Neural progenitor cell (in vitro differentiated cells): ENCODE data around the gene TNFRSF25. TPM values are rescaled to one million over a fixed set of nuclear protein-coding genes. Genes with fewer than 3 reads are reported as not detected.
"Not testable (repeated sequence)": the region's sequence is repeated elsewhere in the genome, so short reads cannot be mapped to it uniquely, and the experiment has no call there.

ENCODE experiments used
- DNase-seq: peaks from one replicate; pipeline ENCODE4 v3.0.0-alpha.2; 2016; ENCODE audit warnings: low spot score
- H2AFZ ChIP-seq: fragments of 200-600 bp; sonication (generic); replicated peaks from 2 replicates; pipeline ENCODE4 v1.6.1; 2016; ENCODE audit warnings: antibody characterized with exemption
- H3F3A ChIP-seq: fragments of 200-600 bp; sonication (generic); 2 replicates; pipeline ENCODE4 v1.6.1; 2016; ENCODE audit warnings: antibody characterized with exemption, low read depth
- H3K27ac ChIP-seq: fragments of 200-600 bp; sonication (generic); 2 replicates; pipeline ENCODE4 v1.5.1; 2016; ENCODE audit warnings: mild to moderate bottlenecking
- H3K27me3 ChIP-seq: fragments of 200-600 bp; sonication (generic); 2 replicates; pipeline ENCODE4 v1.6.1; 2016; ENCODE audit warnings: mild to moderate bottlenecking, moderate library complexity
- H3K36me3 ChIP-seq: fragments of 200-600 bp; sonication (generic); 2 replicates; pipeline ENCODE4 v1.5.1; 2016
- H3K4me1 ChIP-seq: fragments of 200-600 bp; sonication (generic); 2 replicates; pipeline ENCODE4 v1.6.1; 2016; ENCODE audit warnings: mixed run types
- H3K4me2 ChIP-seq: fragments of 200-600 bp; sonication (generic); 2 replicates; pipeline ENCODE4 v1.6.1; 2016
- H3K4me3 ChIP-seq: fragments of 200-600 bp; sonication (generic); 2 replicates; pipeline ENCODE4 v1.5.1; 2016
- H3K79me2 ChIP-seq: fragments of 200-600 bp; sonication (generic); 2 replicates; pipeline ENCODE4 v1.6.1; 2016; ENCODE audit warnings: low read depth
- H3K9ac ChIP-seq: fragments of 200-600 bp; sonication (generic); 2 replicates; pipeline ENCODE4 v1.6.1; 2016
- H3K9me3 ChIP-seq: fragments of 200-600 bp; sonication (generic); 2 replicates; pipeline ENCODE4 v1.5.1; 2016; ENCODE audit warnings: low read depth
- H4K20me1 ChIP-seq: fragments of 200-600 bp; sonication (generic); 2 replicates; pipeline ENCODE4 v1.6.1; 2016; ENCODE audit warnings: low read depth
- H3K27ac Mint-ChIP-seq: 3 replicates; pipeline ENCODE4 v1.8.0; 2021; ENCODE audit warnings: mixed read lengths
- H3K27me3 Mint-ChIP-seq: 2 replicates; pipeline ENCODE4 v1.8.0; 2022; ENCODE audit warnings: low read depth, mild to moderate bottlenecking, inconsistent platforms, moderate library complexity, mixed read lengths; ENCODE audit not compliant: insufficient read depth
- H3K36me3 Mint-ChIP-seq: 3 replicates; pipeline ENCODE4 v1.8.0; 2021; ENCODE audit warnings: mixed read lengths
- H3K4me1 Mint-ChIP-seq: 3 replicates; pipeline ENCODE4 v1.8.0; 2021; ENCODE audit warnings: mixed read lengths
- H3K4me3 Mint-ChIP-seq: 3 replicates; pipeline ENCODE4 v1.8.0; 2021; ENCODE audit warnings: mild to moderate bottlenecking, moderate library complexity, mixed read lengths
- H3K9me3 Mint-ChIP-seq: 3 replicates; pipeline ENCODE4 v1.8.0; 2020; ENCODE audit warnings: mixed read lengths
- EZH2 ChIP-seq: fragments of 200-600 bp; sonication (generic); IDR thresholded peaks from 2 replicates; pipeline ENCODE4 v1.6.1; 2017; ENCODE audit warnings: antibody characterized with exemption, mild to moderate bottlenecking, moderate library complexity
- EZH2phosphoT487 ChIP-seq: fragments of 200-600 bp; sonication (generic); IDR thresholded peaks from 2 replicates; pipeline ENCODE4 v1.6.1; 2017; ENCODE audit warnings: antibody characterized with exemption
- total RNA-seq: library from RNA; depleted of rRNA; stranded (reverse); fragments of >200 nt; gene quantifications from 2 replicates; pipeline ENCODE4 v1.2.3, GENCODE V29; 2015; ENCODE audit warnings: low replicate concordance
- TF ChIP-seq, protein P1 (sequence below): fragments of 200-600 bp; sonication (generic); IDR thresholded peaks from 2 replicates; pipeline ENCODE4 v1.5.1; 2017; ENCODE audit warnings: antibody characterized with exemption, mild to moderate bottlenecking

The TNFRSF25 gene
- total RNA-seq, 1 donor from 2014 or later = 15.6 TPM

- Mint-ChIP-seq H3K4me3 (peak overlapping the region; percentile 72), H3K4me1 (peaks cover 38% of the 10 kb centered on the region), H3K27me3 (peaks cover 16% of the 10 kb centered on the region), H3K36me3 (no peaks in the 10 kb centered on the region), H3K27ac (peak overlapping the region; percentile 60), H3K9me3 (no peaks in the 10 kb centered on the region)
- no peak overlapping the region for H3K27ac ChIP-seq
- TF ChIP-seq EZH2phosphoT487 = no peak
- no peak for TF ChIP-seq EZH2
- TF ChIP-seq, protein P1, sequence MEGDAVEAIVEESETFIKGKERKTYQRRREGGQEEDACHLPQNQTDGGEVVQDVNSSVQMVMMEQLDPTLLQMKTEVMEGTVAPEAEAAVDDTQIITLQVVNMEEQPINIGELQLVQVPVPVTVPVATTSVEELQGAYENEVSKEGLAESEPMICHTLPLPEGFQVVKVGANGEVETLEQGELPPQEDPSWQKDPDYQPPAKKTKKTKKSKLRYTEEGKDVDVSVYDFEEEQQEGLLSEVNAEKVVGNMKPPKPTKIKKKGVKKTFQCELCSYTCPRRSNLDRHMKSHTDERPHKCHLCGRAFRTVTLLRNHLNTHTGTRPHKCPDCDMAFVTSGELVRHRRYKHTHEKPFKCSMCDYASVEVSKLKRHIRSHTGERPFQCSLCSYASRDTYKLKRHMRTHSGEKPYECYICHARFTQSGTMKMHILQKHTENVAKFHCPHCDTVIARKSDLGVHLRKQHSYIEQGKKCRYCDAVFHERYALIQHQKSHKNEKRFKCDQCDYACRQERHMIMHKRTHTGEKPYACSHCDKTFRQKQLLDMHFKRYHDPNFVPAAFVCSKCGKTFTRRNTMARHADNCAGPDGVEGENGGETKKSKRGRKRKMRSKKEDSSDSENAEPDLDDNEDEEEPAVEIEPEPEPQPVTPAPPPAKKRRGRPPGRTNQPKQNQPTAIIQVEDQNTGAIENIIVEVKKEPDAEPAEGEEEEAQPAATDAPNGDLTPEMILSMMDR = peak; percentile 87
- H3K9me3 ChIP-seq = no peaks in the 10 kb centered on the region
- no peak overlapping the region for H3K4me2 ChIP-seq
- H3K4me1 ChIP-seq = peaks cover 5% of the 10 kb centered on the region
- DNase-seq = peak; percentile 87
- H2AFZ ChIP-seq = no peak overlapping the region
- no peaks in the 10 kb centered on the region for H3K36me3 ChIP-seq
- peaks cover 34% of the 10 kb centered on the region for H3K27me3 ChIP-seq
- H4K20me1 ChIP-seq = peaks cover 5% of the 10 kb centered on the region
- no peaks in the 10 kb centered on the region for H3K79me2 ChIP-seq
- H3K9ac ChIP-seq = no peak overlapping the region
- peaks cover 28% of the 10 kb centered on the region for H3F3A ChIP-seq
- H3K4me3 ChIP-seq = no peak overlapping the region
These were observed 27.9 kb downstream of the TNFRSF25 start for GRCh38 chr1:6438047-6438525.

GRCh38 chr1:6437012-6437700 lies 28.8 kb downstream of the TNFRSF25 start:
- Histone ChIP-seq H3F3A (peaks cover 25% of the 10 kb centered on the region), H3K27me3 (peaks cover 33% of the 10 kb centered on the region)
- H3K9me3 ChIP-seq, H2AFZ ChIP-seq, H3K79me2 ChIP-seq, H3K36me3 ChIP-seq, H3K4me1 ChIP-seq, DNase-seq, H4K20me1 ChIP-seq, H3K4me3 Mint-ChIP-seq, H3K27ac Mint-ChIP-seq, H3K4me3 ChIP-seq, H3K27ac ChIP-seq, H3K9me3 Mint-ChIP-seq, H3K9ac ChIP-seq, H3K36me3 Mint-ChIP-seq, H3K4me2 ChIP-seq: not testable (repeated sequence)
- Mint-ChIP-seq H3K4me1 (peaks cover 37% of the 10 kb centered on the region), H3K27me3 (peaks cover 17% of the 10 kb centered on the region)

DNA sequence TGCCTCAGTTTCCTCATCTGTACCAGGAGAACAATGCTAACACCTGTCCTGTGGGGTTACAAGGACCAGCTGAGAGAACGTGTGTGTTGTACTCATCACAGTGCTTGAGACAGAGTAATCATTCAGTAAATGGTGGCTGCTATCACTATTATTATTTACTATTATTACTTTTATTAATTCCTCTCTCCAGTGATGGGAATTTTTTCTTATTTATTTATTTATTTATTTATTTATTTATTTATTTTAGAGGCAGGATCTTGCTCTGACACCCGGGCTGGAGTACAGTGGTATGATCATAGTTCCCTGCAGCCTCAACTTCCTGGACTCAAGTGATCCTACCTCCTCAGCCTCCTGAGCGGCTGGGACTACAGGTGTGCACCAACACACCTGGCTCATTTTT lies 29.7 kb downstream of the TNFRSF25 start:
- not testable (repeated sequence) for H3K9me3 Mint-ChIP-seq, H3K36me3 Mint-ChIP-seq, H2AFZ ChIP-seq, H4K20me1 ChIP-seq, H3K27ac ChIP-seq, H3K9ac ChIP-seq, H3K4me3 Mint-ChIP-seq, H3K4me2 ChIP-seq, H3K4me1 ChIP-seq, DNase-seq, H3K9me3 ChIP-seq, H3K79me2 ChIP-seq, H3K36me3 ChIP-seq, H3K27ac Mint-ChIP-seq, H3K4me3 ChIP-seq
- H3F3A ChIP-seq = peaks cover 16% of the 10 kb centered on the region
- peaks cover 29% of the 10 kb centered on the region for H3K4me1 Mint-ChIP-seq
- H3K27me3 ChIP-seq = peaks cover 25% of the 10 kb centered on the region
- H3K27me3 Mint-ChIP-seq = peaks cover 17% of the 10 kb centered on the region

DNA sequence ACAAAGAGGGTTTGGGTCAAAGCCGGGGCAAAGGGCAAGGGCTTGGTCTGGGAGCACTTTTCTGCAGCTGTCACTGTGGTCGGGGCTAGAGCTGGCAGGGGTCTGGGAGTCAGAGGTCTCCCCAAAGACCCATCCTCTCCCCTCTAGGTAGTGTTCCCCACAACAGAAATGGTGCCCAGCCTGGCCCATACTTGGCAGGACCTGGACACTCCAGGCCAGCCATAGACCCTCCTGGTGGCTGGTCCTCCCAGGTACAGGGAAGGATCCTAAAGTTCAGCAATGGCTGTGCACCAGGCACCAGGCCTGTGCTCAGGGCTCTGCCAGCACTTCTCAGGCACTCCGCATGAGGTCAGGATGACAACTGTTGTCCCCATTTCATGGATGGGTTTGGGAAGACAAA lies 30.4 kb downstream of the TNFRSF25 start:
- no peak overlapping the region for H3K4me3 Mint-ChIP-seq

More for the DNA sequence above, 30.4 kb downstream of the TNFRSF25 start:
- no peaks in the 10 kb centered on the region for H3K9me3 ChIP-seq
- H3K4me2 ChIP-seq = no peak overlapping the region
- peaks cover 11% of the 10 kb centered on the region for H3F3A ChIP-seq
- Mint-ChIP-seq H3K4me1 (peaks cover 31% of the 10 kb centered on the region), H3K36me3 (no peaks in the 10 kb centered on the region), H3K27me3 (peaks cover 17% of the 10 kb centered on the region), H3K9me3 (no peaks in the 10 kb centered on the region), H3K27ac (peak overlapping the region; percentile 14)
- no peak overlapping the region for H3K27ac ChIP-seq
- H3K27me3 ChIP-seq = peaks cover 21% of the 10 kb centered on the region
- H3K79me2 ChIP-seq = no peaks in the 10 kb centered on the region
- no peak for DNase-seq
- TF ChIP-seq, protein P1 = no peak
- TF ChIP-seq EZH2 (no peak), EZH2phosphoT487 (no peak)
- no peaks in the 10 kb centered on the region for H3K36me3 ChIP-seq
- H3K4me3 ChIP-seq = no peak overlapping the region
- H4K20me1 ChIP-seq = peaks cover 5% of the 10 kb centered on the region
- H3K4me1 ChIP-seq = no peaks in the 10 kb centered on the region
- H3K9ac ChIP-seq = no peak overlapping the region
- H2AFZ ChIP-seq = no peak overlapping the region
